ENCODE results near the gene CSRP2.

Gene CSRP2

DNA sequence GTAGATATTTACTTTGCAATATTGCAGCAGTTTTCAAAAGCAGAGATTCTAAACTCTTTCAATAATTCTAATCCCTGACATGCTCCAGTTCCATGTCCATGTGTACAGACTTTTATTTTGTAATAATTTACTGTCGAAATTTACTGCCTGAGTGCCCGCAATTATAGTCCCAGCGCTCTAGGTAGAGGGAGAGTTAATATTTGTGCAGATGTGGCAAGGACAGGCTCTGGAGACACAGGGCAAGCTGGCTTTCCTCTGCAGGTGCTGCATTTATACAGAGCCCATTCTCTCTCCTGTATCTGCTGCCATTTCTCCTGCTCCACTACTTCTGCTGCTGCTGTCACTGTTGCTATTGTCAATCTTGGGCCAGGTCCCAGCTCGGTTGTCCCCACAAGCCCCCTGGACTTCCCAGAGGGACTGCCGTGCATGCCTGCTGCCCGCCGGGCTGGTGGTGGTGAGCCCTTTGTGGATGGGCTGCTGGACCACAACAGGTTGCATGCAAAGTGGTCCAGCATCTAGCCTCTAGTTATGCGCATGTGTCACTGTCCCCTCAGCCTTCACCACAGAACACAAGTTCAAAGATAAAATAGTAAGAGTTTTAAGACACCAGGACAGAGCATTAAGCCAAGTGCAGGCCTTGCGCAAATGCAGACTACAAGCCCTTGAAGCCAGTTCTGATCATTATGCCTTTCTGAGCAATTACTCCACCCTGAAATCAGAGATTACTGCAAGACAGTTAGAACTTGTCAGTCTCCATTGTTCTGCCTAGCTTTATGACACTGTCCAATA lies 40.8 kb upstream of the CSRP2 start:
- H3K4me2 ChIP-seq, result peak overlapping the region in 10 of 11 experiments; percentile 4 to 54 (median 38); a peak in 15 of 22 replicates
- H3K27ac ChIP-seq, result no peak overlapping the region
- no peak for TF ChIP-seq Cebpa-rat (IDR thresholded peaks at IDR 0.05)

GRCh38 chr12:76916170-76916540 lies 37.3 kb upstream of the CSRP2 start:
- Histone ChIP-seq H3K27ac (no peak overlapping the region), H3K4me2 (no peak overlapping the region), H3K4me1 (peaks cover 0 to 18% (median 12%) of the 10 kb centered on the region in 10 experiments; a peak in 14 of 20 replicates), H3K9ac (no peak overlapping the region), H3K27me3 (no peaks in the 10 kb centered on the region), H4K20me1 (no peaks in the 10 kb centered on the region), H3K4me3 (no peak overlapping the region), H3K9me3 (replicated peaks in 1 of 11) (no peaks in the 10 kb centered on the region), H3K36me3 (no peaks in the 10 kb centered on the region)
- no peak for TF ChIP-seq Cebpa-rat (IDR thresholded peaks at IDR 0.05)

More for the DNA sequence above, 40.8 kb upstream of the CSRP2 start:
- no peaks in the 10 kb centered on the region for H4K20me1 ChIP-seq
- H3K9me3 ChIP-seq (replicated peaks in 1 of 11), result no peaks in the 10 kb centered on the region
- no peak overlapping the region for H3K4me3 ChIP-seq
- no peaks in the 10 kb centered on the region for H3K36me3 ChIP-seq
- H3K27me3 ChIP-seq, result no peaks in the 10 kb centered on the region
- no peak overlapping the region for H3K9ac ChIP-seq
- H3K4me1 ChIP-seq, result peaks cover 0 to 18% (median 12%) of the 10 kb centered on the region in 10 experiments; a peak in 14 of 20 replicates

DNA sequence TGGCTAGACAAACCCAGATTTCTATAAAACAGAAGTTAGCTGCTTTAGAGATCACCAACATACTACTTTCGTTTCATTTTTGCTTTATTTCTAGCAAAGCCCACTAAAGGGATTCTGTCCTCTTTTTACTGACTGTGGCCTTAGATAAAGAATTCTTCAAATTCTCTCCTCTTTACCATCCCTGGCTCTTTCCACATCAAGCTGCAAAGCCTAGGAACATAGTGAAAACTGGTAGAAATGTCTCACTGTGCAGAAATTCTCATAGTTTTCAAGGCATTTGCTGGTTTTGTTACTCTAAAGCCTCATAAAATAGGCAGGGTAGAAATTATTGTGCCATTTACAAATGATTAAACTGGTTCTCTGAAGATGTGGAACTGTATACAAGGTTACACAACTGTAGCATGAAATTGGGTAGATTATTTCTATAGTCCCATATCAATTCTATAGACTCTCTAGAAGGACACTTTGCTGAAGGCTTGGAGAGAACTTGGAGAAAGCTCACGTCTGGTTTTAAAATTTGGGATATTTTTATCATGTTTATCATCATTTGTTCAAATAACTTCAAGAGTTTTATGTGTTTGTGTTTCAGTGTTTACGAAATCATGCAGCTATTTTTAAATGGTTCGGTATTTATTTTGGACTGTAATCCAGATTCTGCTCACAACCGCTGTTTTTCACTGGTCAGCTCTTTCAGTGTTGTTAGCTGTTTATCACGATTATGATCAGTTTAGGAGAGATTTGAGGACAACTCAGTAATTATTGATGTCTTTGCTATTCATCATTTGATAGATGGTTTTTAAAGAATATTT lies 36.7 kb upstream of the CSRP2 start:
- Histone ChIP-seq H3K9me3 (replicated peaks in 1 of 11) (no peaks in the 10 kb centered on the region), H3K4me2 (no peak overlapping the region), H3K4me3 (no peak overlapping the region), H3K27me3 (no peaks in the 10 kb centered on the region), H4K20me1 (no peaks in the 10 kb centered on the region), H3K36me3 (no peaks in the 10 kb centered on the region), H3K9ac (no peak overlapping the region), H3K4me1 (peaks cover 0 to 16% (median 9%) of the 10 kb centered on the region in 10 experiments; a peak in 14 of 20 replicates), H3K27ac (no peak overlapping the region)
- no peak for TF ChIP-seq Cebpa-rat (IDR thresholded peaks at IDR 0.05)

DNA sequence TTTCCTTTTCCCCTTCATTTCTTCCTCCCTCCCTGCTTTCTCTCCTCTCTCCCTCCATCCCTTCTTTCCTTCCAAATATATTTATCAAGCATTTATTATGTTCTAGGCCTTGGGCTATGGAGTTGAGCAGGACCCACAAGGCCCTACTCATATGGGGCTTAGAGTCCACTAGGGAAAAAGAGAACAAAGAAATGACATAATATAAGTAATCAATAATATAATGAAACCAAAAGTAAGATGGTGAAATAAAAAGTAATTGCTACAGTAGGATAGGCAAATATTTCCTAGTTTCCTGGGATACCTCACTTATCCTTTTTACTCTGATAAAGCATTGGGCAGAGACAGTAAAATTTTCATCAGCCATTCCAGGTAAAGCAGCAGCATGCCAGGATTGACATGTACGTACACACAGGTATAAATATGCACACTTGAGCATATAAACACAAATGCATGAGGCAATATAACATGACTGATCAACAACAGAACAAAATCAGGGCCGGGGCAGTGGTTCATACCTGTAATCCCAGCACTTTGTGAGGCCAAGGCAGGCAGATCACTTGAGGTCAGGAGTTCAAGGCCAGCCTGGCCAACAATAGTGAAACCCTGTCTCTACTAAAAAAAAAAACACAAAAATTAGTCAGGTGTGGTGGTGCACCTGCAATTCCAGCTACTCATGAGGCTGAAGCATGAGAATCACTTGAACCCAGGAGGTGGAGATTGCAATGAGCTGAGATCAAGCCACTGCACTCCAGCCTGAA lies 35.5 kb upstream of the CSRP2 start:
- no peak overlapping the region for H3K4me2 ChIP-seq
- H3K4me3 ChIP-seq, result no peak overlapping the region
- no peak overlapping the region for H3K27ac ChIP-seq
- H3K4me1 ChIP-seq, result peaks cover 0 to 5% (median 0%) of the 10 kb centered on the region in 10 experiments; a peak in 4 of 20 replicates
- TF ChIP-seq Cebpa-rat (IDR thresholded peaks at IDR 0.05), result no peak
- H3K9ac ChIP-seq, result no peak overlapping the region
- H3K27me3 ChIP-seq, result no peaks in the 10 kb centered on the region
- H3K36me3 ChIP-seq, result no peaks in the 10 kb centered on the region
- no peaks in the 10 kb centered on the region for H3K9me3 ChIP-seq (replicated peaks in 1 of 11)
- no peaks in the 10 kb centered on the region for H4K20me1 ChIP-seq

- Histone ChIP-seq H3K4me1 (peaks cover 0 to 5% (median 0%) of the 10 kb centered on the region in 10 experiments; a peak in 4 of 20 replicates), H3K4me2 (no peak overlapping the region), H3K27ac (no peak overlapping the region), H4K20me1 (no peaks in the 10 kb centered on the region), H3K4me3 (no peak overlapping the region), H3K27me3 (no peaks in the 10 kb centered on the region), H3K36me3 (no peaks in the 10 kb centered on the region), H3K9me3 (replicated peaks in 1 of 11) (no peaks in the 10 kb centered on the region), H3K9ac (no peak overlapping the region)
- no peak for TF ChIP-seq Cebpa-rat (IDR thresholded peaks at IDR 0.05)
Measured at GRCh38 chr12:76909290-76909689, 30.5 kb upstream of the CSRP2 start.

- TF ChIP-seq Cebpa-rat (IDR thresholded peaks at IDR 0.05), result no peak
- Histone ChIP-seq H3K4me2 (no peak overlapping the region), H3K9me3 (replicated peaks in 1 of 11) (peaks cover 0 to 5% (median 0%) of the 10 kb centered on the region in 11 experiments; a peak in 2 of 22 replicates), H3K36me3 (no peaks in the 10 kb centered on the region), H3K4me3 (no peak overlapping the region), H3K4me1 (peaks cover 0 to 5% (median 0%) of the 10 kb centered on the region in 10 experiments; a peak in 4 of 20 replicates), H3K27me3 (no peaks in the 10 kb centered on the region), H4K20me1 (no peaks in the 10 kb centered on the region), H3K27ac (no peak overlapping the region), H3K9ac (no peak overlapping the region)
Measured at GRCh38 chr12:76908303-76909017, 29.6 kb upstream of the CSRP2 start.

- peaks cover 0 to 6% (median 0%) of the 10 kb centered on the region in 11 experiments; a peak in 3 of 22 replicates for H3K9me3 ChIP-seq (replicated peaks in 1 of 11)
- no peak overlapping the region for H3K27ac ChIP-seq
- no peaks in the 10 kb centered on the region for H3K36me3 ChIP-seq
- no peaks in the 10 kb centered on the region for H4K20me1 ChIP-seq
- H3K4me2 ChIP-seq, result peak overlapping the region; percentile 32 to 65 (median 50); a peak in 21 of 22 replicates
- TF ChIP-seq Cebpa-rat (IDR thresholded peaks at IDR 0.05), result no peak
- H3K9ac ChIP-seq, result no peak overlapping the region; a peak in 1 of 22 replicates
- H3K4me3 ChIP-seq, result no peak overlapping the region
- H3K4me1 ChIP-seq, result peaks cover 9 to 22% (median 18%) of the 10 kb centered on the region in 10 experiments
- H3K27me3 ChIP-seq, result no peaks in the 10 kb centered on the region
Measured at GRCh38 chr12:76901628-76902380, 23.0 kb upstream of the CSRP2 start.

GRCh38 chr12:76899522-76899921 lies 20.7 kb upstream of the CSRP2 start:
- TF ChIP-seq Cebpa-rat (IDR thresholded peaks at IDR 0.05), result no peak

More at GRCh38 chr12:76899522-76899921, 20.7 kb upstream of the CSRP2 start:
- Histone ChIP-seq H3K4me1 (peaks cover 9 to 22% (median 18%) of the 10 kb centered on the region in 10 experiments), H3K9me3 (replicated peaks in 1 of 11) (peaks cover 2 to 20% (median 6%) of the 10 kb centered on the region in 11 experiments; a peak in 19 of 22 replicates), H3K4me3 (no peak overlapping the region), H3K36me3 (no peaks in the 10 kb centered on the region), H3K4me2 (no peak overlapping the region), H3K27ac (no peak overlapping the region), H3K9ac (no peak overlapping the region), H3K27me3 (no peaks in the 10 kb centered on the region), H4K20me1 (no peaks in the 10 kb centered on the region)
